Amygdala (tissue), 56 donors: ENCODE results near the gene CTNNA2.

Source experiments
- DNase-seq, 56 donors: peaks; one replicate each; lab custom pipeline; 2025; lab: John Stamatoyannopoulos, UW

The CTNNA2 gene

DNA sequence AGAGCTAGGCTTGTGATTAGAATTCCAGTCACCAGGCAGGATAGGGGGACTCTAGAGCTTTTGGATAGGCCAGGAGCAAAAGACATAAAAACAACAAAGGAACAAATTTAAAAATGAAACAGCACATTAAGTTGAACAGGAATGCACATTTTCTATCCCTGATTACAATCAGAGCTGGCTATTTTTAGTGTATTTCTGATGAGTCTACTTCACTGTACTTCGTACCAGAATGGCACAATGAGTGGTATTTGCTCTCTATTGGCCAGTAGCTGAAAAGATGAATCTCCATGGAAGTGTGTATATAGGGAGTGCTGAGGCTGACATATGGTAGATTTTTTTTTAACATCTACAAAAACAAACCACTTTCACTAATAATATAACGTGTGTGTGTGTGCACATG, 825.9 kb downstream of the CTNNA2 start:
- DNase-seq, result no peak

DNA sequence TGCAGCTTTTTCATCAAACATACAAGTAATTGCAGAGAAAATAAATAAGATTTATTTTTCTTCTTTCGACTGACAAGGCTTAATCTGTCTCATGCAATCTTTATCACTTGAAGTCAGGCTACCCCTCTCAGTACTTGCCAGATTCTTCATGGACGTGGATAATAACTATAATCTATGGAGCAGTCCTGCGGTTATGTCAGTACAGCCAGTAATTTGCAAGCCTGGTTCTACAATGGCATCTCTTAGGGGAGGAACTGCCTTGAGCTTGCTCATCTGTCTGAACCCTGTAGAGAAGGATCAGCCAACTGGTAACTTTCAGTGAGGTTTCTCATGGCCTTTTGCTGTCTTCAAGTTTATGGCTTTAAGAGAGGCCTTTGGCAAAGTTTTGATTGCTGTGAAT, 827.2 kb downstream of the CTNNA2 start:
- no peak for DNase-seq

DNA sequence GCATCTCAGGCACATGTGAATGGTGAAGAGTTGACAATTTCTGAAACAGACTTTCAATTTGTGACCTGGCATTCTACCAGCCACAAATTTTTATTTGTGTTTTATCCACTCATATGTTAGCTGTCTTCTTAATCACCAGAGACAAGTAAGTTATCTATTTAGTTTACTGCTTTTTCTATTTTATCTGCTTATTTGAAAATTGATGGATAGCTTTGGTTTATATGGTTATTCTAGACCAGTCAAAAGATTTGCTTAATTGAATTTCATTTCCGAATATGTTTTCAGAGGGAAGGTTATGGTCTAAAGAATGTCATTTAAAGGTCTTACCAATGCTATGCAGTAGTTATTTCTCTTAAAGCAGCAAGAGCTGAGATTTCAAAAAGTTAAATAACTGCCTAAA, 835.2 kb downstream of the CTNNA2 start:
- no peak for DNase-seq

DNA sequence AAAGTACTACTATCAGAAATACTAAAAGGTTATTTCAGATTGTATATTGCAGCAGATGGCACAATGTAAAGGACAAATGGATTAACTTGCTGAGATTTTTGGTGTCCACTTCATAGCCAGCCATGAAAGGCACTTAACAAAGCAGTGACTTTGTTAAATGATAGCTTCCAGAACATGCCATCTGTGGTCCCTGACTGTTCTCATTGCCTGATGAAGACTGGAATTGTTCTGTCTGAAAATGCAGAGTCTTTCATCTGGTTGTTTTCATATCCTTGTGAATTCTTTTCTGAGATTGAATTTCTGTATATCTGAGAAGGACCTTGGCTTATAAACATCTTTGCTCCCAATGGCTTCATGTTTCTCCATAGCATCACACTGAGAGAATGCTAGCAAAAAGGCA, 836.1 kb downstream of the CTNNA2 start:
- no peak for DNase-seq

DNA sequence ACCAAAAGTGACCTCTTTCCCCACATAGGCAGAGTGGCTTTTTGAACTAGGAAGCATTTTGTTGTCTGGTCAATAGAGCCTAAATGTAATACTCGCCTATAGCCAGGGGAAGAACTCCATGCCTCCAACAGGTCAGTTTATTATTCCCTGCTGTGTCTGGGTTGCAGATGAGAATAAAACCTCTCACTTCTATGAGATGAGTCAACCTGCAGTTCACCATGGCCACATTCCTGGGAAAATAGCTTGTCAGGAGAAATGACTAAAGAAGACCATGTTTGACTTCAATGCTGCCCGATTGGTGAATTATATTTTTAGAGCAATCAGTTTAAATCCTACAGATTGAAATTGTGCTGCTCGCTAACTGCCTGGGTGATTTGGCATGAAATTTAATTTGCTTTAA, 838.4 kb downstream of the CTNNA2 start:
- no peak for DNase-seq

DNA sequence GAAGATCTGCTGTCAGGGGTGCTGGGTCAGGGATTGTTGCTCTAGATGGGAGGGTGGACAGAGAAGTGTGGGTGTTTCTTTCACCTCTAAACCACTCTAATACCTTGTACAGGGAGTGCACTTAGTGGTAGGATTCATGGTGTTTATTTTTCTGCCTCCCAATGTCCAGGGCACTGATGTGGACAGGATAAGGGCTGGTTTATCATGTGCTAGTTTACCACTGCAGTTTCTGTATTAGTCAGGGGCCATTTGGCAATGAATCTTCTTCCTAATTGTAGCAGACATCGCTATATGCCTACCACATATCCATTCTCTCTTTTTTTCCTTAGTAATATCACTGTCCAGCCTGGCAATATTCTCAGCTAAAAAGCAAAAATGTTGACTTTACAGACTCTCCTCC, 842.0 kb downstream of the CTNNA2 start:
- no peak for DNase-seq

DNA sequence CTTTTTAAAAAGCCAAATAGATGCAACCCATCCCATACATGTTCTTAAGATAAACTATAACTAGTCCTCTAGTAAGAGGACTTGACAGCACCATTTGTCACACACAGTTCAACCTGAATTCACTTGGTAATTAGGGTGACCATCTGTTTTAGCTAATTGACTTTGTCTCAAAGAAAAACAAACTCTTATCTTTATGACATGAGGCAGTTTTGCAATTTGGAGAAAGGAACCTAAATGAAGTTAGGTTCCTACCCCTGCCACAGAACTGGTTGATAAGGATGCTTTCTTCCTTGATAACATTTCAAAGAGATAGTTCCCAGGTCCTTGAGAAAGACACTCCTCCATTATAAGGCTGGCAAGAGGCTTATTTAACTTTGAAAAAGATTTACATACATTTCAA, 849.1 kb downstream of the CTNNA2 start:
- no peak for DNase-seq

DNA sequence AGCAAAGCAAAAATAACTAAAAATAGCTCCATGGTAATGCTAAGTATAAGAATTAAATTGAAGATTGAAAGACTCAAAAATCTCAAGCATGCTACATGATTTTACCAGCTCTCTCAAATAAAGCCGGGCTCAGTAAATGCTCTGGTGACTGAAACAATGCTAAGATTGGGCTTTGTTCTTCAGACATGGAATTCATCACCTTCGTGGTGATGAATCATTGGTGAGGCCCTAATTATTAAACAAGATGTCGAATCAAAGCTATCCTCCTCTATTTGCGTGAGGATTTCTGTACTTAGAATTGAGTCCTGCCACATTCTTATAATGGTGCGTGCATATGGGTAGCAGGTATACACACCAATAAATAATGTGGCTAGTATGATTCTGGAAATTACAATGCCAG, 850.5 kb downstream of the CTNNA2 start:
- no peak for DNase-seq

DNA sequence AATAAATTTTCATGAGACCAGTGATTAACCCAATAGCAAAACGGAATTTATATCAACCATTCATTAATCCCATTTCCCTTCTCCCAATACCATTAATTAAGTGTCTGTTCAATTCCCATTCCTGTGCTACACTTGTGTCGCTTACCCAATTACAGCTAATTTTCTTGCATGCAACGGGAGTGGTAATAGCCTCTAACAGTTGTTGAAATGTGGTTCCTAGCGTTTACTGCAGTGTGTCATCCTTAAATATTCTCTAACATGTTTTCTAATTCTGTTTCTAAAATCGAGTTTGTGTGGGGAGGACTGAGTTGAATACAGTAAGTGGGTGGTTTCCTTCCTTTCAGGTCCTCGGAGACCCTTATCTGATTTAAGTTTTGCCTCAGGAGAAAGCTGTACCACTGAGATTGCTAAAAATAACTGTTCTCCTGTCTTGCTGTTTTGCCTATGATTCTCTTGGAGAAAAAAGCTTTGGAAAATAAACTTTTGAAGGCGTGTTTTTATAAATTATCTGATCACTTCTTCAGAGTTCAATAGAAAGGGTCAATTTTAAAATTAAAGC, 851.0 kb downstream of the CTNNA2 start:
- no peak for DNase-seq

DNA sequence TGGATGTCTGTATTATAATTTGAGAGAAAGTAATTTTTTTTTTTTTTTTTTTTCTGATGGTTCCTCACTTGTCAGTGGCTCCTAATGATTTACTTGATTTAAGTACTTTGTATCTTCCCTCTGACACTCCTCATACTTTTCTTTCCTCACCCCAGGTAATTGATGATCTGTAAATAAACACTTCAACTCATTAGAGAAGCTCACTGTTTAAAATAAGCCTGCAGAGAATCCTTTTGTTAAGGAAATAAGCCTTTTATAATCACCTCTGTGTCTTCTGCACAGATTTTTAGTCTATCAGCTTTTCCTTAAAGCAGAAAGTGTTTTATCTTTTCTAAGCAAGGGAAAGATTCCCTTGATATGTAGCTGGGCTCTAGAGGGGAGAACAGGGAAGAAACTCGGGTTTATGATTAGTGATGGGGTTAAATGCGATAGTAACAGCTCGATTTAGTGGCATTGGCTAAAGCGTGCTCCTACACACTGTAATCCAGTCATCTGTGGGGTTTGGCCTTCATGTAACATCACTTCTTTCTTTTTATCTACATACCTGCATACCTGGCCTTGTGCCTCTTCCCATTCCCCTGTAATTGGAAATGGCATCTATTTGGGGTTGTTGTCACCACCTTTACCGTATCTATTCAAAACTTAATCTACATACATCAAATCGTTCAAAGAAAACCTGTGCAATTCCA, 851.8 kb downstream of the CTNNA2 start:
- no peak for DNase-seq

DNA sequence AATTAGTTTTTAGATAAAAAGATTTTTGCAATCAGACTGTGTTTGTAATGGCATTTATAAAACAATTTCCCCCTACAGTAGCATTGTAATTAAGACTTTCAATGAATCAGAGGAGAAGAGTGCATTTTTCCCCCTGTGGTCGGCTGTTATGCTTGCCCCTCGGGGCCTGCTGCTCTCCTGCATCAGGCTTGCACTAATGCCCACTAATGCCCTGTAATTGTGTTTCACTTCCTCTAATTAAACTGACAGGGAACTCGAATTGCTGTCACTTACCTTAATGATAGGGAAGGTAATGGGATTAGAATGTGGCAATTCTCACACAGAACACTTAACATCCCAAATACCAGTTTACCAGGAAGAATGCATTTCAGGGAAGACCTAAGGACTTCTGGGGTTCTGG, 852.9 kb downstream of the CTNNA2 start:
- no peak for DNase-seq

DNA sequence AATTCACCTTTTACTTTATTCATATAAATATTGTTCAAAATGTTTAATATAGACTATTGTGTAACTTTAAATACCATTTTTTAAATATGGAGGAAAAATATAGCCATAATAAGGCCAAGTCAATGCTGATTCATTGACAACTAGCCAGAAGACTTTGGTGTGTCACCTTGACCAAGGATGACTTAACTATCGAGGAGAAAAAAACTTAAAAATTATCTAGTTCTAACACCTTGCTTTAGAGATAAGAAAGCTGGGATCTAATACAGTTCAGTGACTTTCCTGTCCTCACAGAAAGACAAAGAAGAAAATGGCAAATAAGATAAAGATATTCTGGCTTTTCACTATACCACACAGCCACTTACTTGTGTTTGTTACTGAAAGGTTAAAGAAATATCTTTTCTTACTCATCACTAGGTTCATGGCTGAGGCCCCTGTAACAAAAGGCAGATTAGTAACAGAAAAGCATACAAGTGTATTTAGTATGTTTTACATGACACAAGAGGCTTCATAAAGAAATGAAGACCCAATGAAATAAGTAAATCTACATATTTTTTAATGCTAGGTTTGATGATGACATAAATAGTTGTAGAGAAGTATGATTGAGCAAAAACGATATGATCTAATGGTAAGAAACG, 857.6 kb downstream of the CTNNA2 start:
- no peak for DNase-seq

DNA sequence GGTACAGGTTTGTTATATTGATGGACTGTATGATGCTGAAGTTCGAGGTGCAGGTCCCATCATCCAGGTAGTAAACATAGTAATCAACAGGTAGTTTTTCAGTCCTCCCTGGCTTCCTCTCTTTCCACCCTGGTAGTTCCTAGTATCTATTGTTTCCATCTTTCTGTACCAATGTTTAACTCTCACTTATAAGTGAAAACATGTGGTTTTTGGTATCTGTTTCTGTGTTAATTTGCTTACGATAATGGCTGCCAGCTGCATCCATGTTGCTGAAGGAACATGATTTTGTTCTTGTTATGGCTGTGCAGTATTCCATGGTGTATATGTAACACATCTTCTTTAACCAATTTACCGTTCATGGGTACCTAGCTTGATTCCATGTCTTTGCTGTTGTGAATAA, 861.3 kb downstream of the CTNNA2 start:
- no peak for DNase-seq

DNA sequence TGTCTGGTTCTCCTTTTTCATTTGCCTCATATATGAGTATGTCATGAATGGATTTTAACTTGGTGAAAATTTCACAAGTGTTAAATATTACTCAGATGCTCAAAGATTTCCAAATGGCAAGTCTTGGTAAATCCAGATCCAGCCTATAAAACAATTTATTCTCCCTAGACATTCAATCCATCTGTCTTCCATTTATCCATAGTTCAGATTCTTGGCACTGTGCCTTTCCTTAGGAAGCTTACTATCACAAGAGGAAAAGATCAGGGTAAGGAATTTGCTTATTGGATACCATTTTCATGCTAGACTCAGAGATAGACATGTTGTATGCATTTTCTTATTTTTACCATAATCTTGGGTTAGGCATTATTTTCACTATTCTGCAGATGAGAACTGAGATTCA, 864.2 kb downstream of the CTNNA2 start:
- no peak for DNase-seq

DNA sequence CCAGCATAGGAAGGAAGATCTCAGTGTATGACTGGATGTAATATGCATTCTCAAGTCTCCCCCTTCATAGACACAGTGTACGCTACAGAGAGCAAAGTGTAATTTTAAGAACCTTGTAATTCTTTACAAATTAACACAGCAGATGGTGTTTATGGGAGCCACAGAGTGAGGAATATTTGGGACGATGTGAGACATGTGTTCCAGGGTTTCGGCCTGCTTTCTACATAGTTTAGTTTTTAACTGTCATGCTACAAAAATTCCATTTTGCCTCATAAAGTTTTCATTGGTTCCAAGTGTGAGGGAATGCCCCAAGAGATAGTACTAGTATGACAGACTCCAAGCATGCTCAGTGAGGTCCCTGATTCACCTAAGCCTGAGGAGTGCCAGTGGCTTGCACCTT, 867.9 kb downstream of the CTNNA2 start:
- DNase-seq, result peak in 1 of 56 donors; percentile 6

DNA sequence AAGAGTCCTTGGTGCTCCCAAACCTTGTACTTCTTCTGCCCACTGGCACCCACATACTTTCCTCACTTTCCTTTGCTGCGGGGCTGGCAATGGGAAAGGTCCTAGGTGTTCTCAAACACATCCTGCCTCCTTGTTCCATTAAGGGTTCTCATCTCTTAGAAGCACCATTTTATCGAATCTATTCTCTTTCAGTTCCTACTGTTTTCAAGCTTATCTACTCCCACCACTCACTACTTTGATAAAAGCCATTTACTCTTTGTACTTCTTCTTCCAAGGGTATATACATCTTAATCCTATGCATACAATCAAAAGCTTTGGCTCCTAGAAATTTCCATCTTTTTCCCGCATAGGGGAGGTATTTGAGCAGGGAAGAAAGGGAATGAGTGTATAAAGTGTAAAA, 868.8 kb downstream of the CTNNA2 start:
- DNase-seq, result no peak

DNA sequence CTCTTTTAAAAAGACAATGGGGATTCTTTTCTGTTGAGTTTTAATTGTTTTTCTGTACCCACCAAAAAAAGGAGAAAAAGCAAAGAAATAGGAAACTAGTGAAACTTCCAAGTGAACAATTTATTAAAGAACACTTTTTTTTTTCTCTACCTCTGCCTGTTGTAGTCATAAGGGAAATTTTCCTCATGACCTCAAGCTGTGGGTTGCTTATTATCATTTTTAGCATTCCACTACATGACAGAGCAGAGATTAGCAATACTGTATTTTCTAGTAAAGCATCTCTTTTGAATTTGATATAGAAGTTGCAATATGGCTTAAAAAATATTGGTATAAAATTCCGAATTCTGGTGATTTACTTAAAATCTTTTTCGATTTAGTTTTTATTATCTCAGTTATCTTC, 879.6 kb downstream of the CTNNA2 start:
- no peak for DNase-seq

DNA sequence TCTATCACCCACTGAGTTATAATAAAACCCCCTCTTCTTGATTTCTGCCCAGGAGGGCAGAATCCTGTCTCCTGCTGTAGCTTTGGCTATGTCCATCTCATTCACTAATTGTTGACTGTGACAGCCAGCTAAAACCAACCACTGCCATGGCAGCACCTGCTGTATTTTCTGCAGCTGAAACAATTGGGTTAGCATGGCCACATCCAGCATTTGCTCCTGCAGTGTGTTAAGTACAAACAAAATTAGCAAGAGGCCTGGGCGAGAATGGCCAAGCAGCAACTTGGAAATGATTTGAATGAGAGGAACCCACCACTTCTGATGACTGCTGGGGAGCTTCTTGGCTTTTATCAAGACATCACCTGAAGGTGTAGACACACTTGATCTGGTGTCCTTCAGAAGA, 881.1 kb downstream of the CTNNA2 start:
- DNase-seq, result no peak

DNA sequence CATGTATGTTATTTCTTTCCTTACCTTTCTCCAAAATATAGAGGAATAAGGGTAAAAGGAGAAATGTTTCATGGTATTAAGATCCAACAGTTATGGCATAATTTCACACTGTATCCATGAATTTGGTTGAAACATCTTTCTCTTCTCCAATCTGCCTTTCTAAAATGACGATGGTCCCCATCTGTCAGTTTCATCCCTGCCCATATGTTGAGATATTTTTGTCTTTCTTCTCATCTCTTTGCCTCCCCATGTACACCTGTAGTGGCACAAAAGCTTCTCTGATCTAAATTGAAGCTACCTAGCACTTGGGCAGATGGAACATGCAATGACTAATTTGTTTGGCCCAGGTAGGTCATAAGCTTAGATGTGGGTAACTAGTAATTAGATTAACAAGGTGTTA, 882.4 kb downstream of the CTNNA2 start:
- no peak for DNase-seq

DNA sequence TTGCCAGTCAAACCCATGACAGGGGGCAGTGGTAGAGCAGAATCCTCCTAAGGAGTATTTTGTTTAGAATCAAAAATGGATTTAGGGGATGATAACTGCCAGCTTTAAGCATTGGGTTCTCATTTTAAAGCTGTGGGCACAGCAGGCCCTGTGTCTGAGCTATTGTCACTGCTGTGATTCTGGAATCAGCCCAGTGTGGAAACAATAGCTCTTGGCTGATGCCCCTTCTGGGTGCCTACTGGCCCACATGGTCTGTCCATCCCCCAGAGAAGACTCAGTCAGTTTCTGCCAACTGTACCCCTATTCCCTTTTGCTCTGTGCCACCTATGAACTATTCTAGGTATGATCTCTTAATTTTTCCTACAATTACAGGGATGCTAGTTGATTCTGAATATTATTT, 883.4 kb downstream of the CTNNA2 start:
- DNase-seq, result peak in 4 of 56 donors; percentile 2 to 25 (median 6)

DNA sequence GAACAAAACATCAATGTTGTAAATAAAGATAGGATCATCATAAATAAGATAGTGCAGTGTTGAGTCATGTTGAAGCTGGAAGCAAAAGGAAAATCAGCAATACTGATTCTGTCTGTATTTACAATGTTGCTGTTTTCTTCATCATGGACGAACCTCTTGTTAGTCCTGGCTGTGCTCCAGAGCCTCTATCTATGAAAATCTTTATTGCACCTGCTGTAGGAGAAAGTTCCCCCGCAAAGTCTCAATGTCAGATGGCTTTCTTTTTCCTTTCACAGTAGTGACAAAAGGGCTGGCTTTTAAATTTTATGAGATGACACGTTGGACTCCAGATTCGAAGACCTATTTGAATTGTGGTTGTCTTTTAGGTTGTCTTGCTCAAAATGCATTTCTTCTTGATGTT, 890.2 kb downstream of the CTNNA2 start:
- no peak for DNase-seq

DNA sequence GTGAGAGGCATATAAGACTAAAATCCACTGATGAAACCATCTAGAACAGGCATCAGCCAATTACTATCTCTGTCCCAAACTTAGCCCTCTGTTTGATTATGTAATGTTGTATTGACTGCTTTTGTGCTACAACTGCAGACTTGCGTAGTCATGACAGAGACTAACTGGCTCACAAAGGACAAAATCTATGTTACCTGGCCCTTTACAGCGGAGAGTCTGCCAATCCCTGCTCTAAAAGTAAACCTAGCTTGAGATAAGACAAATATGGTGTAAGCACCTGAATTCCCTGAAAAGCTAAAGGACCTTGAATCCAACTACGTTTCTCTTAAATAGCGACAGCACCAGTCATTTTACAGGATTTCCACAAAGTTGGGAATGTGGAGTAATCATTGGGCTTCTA, 894.5 kb downstream of the CTNNA2 start:
- DNase-seq, result no peak
